GM23338 (cell line): ENCODE results near the gene AKR1C8. TPM values are rescaled to one million over a fixed set of nuclear protein-coding genes. Genes with fewer than 3 reads are reported as not detected.

Experiments used
- ATAC-seq: fragments of 200-7000 bp; cut with Tn5 transposase; 3 replicates; pipeline ENCODE4 v1.9.1; 2020
- DNase-seq: peaks from one replicate; pipeline ENCODE4 v3.0.0-alpha.2; 2015; ENCODE audit warnings: low spot score
- H2AFZ ChIP-seq: fragments of 200-600 bp; sonication (generic); 2 replicates; pipeline ENCODE4 v1.8.0; 2016; ENCODE audit warnings: antibody characterized with exemption, mild to moderate bottlenecking, moderate library complexity
- H3F3A ChIP-seq: fragments of 200-600 bp; sonication (generic); replicated peaks from 2 replicates; pipeline ENCODE4 v1.8.0; 2017; ENCODE audit warnings: antibody characterized with exemption, mixed run types, low read depth
- H3K27ac ChIP-seq: fragments of 200-600 bp; sonication (generic); 2 replicates; pipeline ENCODE4 v1.6.1; 2016; ENCODE audit warnings: low read depth
- H3K27me3 ChIP-seq: fragments of 200-600 bp; sonication (generic); 2 replicates; pipeline ENCODE4 v1.8.0; 2016; ENCODE audit warnings: mild to moderate bottlenecking, mixed run types, moderate library complexity; ENCODE audit not compliant: insufficient read depth
- H3K36me3 ChIP-seq: fragments of 200-600 bp; sonication (generic); 2 replicates; pipeline ENCODE4 v1.8.0; 2016; ENCODE audit warnings: mild to moderate bottlenecking; ENCODE audit not compliant: insufficient read depth
- H3K4me1 ChIP-seq: fragments of 200-600 bp; sonication (generic); 2 replicates; pipeline ENCODE4 v1.8.0; 2016; ENCODE audit warnings: mild to moderate bottlenecking, moderate library complexity; ENCODE audit not compliant: insufficient read depth
- H3K4me2 ChIP-seq: fragments of 200-600 bp; sonication (generic); 2 replicates; pipeline ENCODE4 v1.7.1; 2017; ENCODE audit warnings: mixed run types
- H3K4me3 ChIP-seq: fragments of 200-600 bp; sonication (generic); 2 replicates; pipeline ENCODE4 v1.6.1; 2016; ENCODE audit warnings: mixed run types
- H3K79me2 ChIP-seq: fragments of 200-600 bp; sonication (generic); replicated peaks from 2 replicates; pipeline ENCODE4 v1.8.0; 2017; ENCODE audit warnings: mild to moderate bottlenecking; ENCODE audit not compliant: insufficient read depth
- H3K9me2 ChIP-seq: fragments of 200-600 bp; sonication (generic); 2 replicates; pipeline ENCODE4 v1.8.0; 2017; ENCODE audit not compliant: insufficient read depth
- H4K20me1 ChIP-seq: fragments of 200-600 bp; sonication (generic); replicated peaks from 2 replicates; pipeline ENCODE4 v1.8.0; 2017; ENCODE audit warnings: mild to moderate bottlenecking; ENCODE audit not compliant: insufficient read depth
- H3K27ac Mint-ChIP-seq: 2 replicates; pipeline ENCODE4 v1.8.0; 2020; ENCODE audit warnings: inconsistent platforms, mild to moderate bottlenecking, moderate library complexity, mixed read lengths
- H3K27me3 Mint-ChIP-seq: 3 replicates; pipeline ENCODE4 v1.8.0; 2022; ENCODE audit warnings: low read depth, mild to moderate bottlenecking, moderate library complexity, mixed read lengths, inconsistent platforms; ENCODE audit not compliant: insufficient read depth, poor library complexity
- H3K36me3 Mint-ChIP-seq: 3 replicates; pipeline ENCODE4 v1.8.0; 2021; ENCODE audit warnings: low read depth, mild to moderate bottlenecking, inconsistent platforms, moderate library complexity, mixed read lengths
- H3K4me1 Mint-ChIP-seq: 3 replicates; pipeline ENCODE4 v1.8.0; 2020; ENCODE audit warnings: mild to moderate bottlenecking, inconsistent platforms, mixed read lengths
- H3K4me3 Mint-ChIP-seq: 3 replicates; pipeline ENCODE4 v1.8.0; 2021; ENCODE audit warnings: moderate library complexity, mild to moderate bottlenecking, inconsistent platforms, mixed read lengths
- H3K9me3 Mint-ChIP-seq: 3 replicates; pipeline ENCODE4 v1.8.0; 2020; ENCODE audit warnings: moderate library complexity, mild to moderate bottlenecking, inconsistent platforms, mixed read lengths
- CREB1 ChIP-seq: fragments of 250-450 bp; sonication (Bioruptor Pico); IDR thresholded peaks from 2 replicates; pipeline ENCODE4 v1.5.0; 2020; ENCODE audit warnings: low read depth, mild to moderate bottlenecking, moderate library complexity
- EZH2 ChIP-seq: fragments of 200-600 bp; sonication (generic); IDR thresholded peaks from one replicate; pipeline ENCODE4 v1.8.0; 2017; ENCODE audit warnings: antibody characterized with exemption, mild to moderate bottlenecking, low read depth; ENCODE audit not compliant: unreplicated experiment
- JUNB ChIP-seq: IDR thresholded peaks from one replicate; pipeline ENCODE4 v1.6.1; 2016; ENCODE audit warnings: antibody characterized with exemption; ENCODE audit not compliant: unreplicated experiment
- POLR2AphosphoS5 ChIP-seq: IDR thresholded peaks from 2 replicates; pipeline ENCODE4 v1.6.1; 2016; ENCODE audit warnings: antibody characterized with exemption, low read depth
- STAT1 ChIP-seq: IDR thresholded peaks from one replicate; pipeline ENCODE4 v1.6.1; 2016; ENCODE audit warnings: antibody characterized with exemption; ENCODE audit not compliant: unreplicated experiment
- polyA plus RNA-seq: library from polyadenylated mRNA; unstranded; fragments of >200 nt; fragmentation: Nextera tagmentation; extraction: Ambion mirVana; gene quantifications from 2 replicates; pipeline ENCODE4 v1.2.1, GENCODE V29; 2016
- total RNA-seq: library from RNA; depleted of rRNA; stranded (reverse); fragments of >200 nt; shearing (Covaris generic); gene quantifications from 2 replicates; pipeline ENCODE4 v1.2.3, GENCODE V29; 2014
- TF ChIP-seq, protein P1 (sequence below): fragments of 250-450 bp; sonication (Bioruptor Pico); IDR thresholded peaks from 2 replicates; pipeline ENCODE4 v1.5.0; 2020; ENCODE audit warnings: mild to moderate bottlenecking, moderate library complexity
- TF ChIP-seq, protein P2 (sequence below): IDR thresholded peaks from one replicate; pipeline ENCODE4 v1.6.1; 2018; ENCODE audit warnings: antibody characterized with exemption; ENCODE audit not compliant: unreplicated experiment

The AKR1C8 gene
- total and polyA plus RNA-seq, 2 experiments from 2014 or later = not detected

DNA sequence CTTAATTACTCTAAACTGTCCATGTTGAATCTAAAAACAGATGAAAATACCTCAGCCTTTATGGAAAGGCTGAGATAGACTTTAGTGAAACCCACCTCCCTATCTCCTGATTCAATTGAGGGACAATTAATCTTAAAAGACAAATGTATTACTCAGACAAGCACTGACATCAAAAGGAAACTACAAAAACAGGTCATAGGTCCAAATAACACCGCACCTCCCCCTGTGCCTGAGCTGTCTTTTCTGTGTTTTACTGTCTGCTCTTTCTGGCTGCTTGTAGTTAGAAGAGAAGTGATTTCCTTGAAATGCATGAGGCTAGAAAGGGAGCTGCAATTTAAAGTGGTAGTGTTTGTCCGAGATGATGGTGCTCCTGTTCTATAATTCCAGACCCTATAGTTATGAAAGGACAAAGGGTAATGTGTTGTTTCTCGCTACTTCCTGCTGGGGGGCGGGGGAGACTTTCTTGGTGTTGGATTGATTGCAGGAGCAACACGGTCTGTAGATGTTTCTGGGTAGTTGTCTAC is 16.0 kb downstream of the AKR1C8 start (continued):
- TF ChIP-seq, protein P1, sequence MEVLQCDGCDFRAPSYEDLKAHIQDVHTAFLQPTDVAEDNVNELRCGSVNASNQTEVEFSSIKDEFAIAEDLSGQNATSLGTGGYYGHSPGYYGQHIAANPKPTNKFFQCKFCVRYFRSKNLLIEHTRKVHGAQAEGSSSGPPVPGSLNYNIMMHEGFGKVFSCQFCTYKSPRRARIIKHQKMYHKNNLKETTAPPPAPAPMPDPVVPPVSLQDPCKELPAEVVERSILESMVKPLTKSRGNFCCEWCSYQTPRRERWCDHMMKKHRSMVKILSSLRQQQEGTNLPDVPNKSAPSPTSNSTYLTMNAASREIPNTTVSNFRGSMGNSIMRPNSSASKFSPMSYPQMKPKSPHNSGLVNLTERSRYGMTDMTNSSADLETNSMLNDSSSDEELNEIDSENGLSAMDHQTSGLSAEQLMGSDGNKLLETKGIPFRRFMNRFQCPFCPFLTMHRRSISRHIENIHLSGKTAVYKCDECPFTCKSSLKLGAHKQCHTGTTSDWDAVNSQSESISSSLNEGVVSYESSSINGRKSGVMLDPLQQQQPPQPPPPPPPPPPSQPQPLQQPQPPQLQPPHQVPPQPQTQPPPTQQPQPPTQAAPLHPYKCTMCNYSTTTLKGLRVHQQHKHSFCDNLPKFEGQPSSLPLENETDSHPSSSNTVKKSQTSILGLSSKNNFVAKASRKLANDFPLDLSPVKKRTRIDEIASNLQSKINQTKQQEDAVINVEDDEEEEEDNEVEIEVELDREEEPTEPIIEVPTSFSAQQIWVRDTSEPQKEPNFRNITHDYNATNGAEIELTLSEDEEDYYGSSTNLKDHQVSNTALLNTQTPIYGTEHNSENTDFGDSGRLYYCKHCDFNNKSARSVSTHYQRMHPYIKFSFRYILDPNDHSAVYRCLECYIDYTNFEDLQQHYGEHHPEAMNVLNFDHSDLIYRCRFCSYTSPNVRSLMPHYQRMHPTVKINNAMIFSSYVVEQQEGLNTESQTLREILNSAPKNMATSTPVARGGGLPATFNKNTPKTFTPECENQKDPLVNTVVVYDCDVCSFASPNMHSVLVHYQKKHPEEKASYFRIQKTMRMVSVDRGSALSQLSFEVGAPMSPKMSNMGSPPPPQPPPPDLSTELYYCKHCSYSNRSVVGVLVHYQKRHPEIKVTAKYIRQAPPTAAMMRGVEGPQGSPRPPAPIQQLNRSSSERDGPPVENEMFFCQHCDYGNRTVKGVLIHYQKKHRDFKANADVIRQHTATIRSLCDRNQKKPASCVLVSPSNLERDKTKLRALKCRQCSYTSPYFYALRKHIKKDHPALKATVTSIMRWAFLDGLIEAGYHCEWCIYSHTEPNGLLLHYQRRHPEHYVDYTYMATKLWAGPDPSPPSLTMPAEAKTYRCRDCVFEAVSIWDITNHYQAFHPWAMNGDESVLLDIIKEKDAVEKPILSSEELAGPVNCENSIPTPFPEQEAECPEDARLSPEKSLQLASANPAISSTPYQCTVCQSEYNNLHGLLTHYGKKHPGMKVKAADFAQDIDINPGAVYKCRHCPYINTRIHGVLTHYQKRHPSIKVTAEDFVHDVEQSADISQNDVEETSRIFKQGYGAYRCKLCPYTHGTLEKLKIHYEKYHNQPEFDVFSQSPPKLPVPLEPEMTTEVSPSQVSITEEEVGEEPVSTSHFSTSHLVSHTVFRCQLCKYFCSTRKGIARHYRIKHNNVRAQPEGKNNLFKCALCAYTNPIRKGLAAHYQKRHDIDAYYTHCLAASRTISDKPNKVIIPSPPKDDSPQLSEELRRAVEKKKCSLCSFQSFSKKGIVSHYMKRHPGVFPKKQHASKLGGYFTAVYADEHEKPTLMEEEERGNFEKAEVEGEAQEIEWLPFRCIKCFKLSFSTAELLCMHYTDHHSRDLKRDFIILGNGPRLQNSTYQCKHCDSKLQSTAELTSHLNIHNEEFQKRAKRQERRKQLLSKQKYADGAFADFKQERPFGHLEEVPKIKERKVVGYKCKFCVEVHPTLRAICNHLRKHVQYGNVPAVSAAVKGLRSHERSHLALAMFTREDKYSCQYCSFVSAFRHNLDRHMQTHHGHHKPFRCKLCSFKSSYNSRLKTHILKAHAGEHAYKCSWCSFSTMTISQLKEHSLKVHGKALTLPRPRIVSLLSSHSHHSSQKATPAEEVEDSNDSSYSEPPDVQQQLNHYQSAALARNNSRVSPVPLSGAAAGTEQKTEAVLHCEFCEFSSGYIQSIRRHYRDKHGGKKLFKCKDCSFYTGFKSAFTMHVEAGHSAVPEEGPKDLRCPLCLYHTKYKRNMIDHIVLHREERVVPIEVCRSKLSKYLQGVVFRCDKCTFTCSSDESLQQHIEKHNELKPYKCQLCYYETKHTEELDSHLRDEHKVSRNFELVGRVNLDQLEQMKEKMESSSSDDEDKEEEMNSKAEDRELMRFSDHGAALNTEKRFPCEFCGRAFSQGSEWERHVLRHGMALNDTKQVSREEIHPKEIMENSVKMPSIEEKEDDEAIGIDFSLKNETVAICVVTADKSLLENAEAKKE (CRISPR knock-in tag) = no peak
- TF ChIP-seq JUNB = no peak

DNA sequence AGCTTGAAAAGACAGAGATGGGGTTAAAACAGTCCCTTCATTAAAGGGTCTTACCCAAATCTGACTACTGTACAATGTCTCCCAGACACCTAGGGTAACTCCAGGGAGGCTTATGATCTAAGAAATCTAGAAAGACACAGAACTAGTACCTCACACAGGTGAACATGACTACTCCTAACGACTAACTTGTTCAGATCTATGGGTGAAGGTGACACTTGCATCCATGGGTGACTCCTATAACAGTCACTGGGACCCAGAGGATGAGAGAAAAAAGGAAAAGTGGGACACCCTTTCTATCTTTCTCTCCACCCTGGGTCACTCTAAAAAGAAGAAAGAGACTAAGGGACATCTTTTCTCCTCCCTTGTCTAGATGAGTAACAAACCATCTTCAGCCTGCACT is 19.2 kb downstream of the AKR1C8 start:
- H3K27me3 Mint-ChIP-seq = peaks cover 24% of the 10 kb centered on the region
- no peak overlapping the region for H3K27ac ChIP-seq
- H3F3A ChIP-seq = no peaks in the 10 kb centered on the region
- no peak overlapping the region for H3K27ac Mint-ChIP-seq
- 0 out of 2 replicates have a peak, but pooled peaks cover 6% of the 10 kb centered on the region for H3K36me3 ChIP-seq
- peaks cover 30% of the 10 kb centered on the region for H3K27me3 ChIP-seq
- H4K20me1 ChIP-seq = no peaks in the 10 kb centered on the region
- no peaks in the 10 kb centered on the region for H3K79me2 ChIP-seq
- H3K4me2 ChIP-seq = no peak overlapping the region
- no peak overlapping the region for H2AFZ ChIP-seq
- H3K4me1 Mint-ChIP-seq = no peaks in the 10 kb centered on the region; the same call in 2 of the 3 replicates
- H3K4me3 Mint-ChIP-seq = no peak overlapping the region
- H3K4me3 ChIP-seq = no peak overlapping the region
- H3K9me3 Mint-ChIP-seq = peaks cover 88% of the 10 kb centered on the region
- H3K4me1 ChIP-seq = no peaks in the 10 kb centered on the region
- ATAC-seq (no peak), DNase-seq (peak; percentile 14)
- no peaks in the 10 kb centered on the region for H3K9me2 ChIP-seq
- H3K36me3 Mint-ChIP-seq = peaks cover 33% of the 10 kb centered on the region
- TF ChIP-seq EZH2 (no peak), STAT1 (no peak), POLR2AphosphoS5 (no peak), CREB1 (CRISPR knock-in tag) (no peak), JUNB (no peak)
- TF ChIP-seq, protein P2, sequence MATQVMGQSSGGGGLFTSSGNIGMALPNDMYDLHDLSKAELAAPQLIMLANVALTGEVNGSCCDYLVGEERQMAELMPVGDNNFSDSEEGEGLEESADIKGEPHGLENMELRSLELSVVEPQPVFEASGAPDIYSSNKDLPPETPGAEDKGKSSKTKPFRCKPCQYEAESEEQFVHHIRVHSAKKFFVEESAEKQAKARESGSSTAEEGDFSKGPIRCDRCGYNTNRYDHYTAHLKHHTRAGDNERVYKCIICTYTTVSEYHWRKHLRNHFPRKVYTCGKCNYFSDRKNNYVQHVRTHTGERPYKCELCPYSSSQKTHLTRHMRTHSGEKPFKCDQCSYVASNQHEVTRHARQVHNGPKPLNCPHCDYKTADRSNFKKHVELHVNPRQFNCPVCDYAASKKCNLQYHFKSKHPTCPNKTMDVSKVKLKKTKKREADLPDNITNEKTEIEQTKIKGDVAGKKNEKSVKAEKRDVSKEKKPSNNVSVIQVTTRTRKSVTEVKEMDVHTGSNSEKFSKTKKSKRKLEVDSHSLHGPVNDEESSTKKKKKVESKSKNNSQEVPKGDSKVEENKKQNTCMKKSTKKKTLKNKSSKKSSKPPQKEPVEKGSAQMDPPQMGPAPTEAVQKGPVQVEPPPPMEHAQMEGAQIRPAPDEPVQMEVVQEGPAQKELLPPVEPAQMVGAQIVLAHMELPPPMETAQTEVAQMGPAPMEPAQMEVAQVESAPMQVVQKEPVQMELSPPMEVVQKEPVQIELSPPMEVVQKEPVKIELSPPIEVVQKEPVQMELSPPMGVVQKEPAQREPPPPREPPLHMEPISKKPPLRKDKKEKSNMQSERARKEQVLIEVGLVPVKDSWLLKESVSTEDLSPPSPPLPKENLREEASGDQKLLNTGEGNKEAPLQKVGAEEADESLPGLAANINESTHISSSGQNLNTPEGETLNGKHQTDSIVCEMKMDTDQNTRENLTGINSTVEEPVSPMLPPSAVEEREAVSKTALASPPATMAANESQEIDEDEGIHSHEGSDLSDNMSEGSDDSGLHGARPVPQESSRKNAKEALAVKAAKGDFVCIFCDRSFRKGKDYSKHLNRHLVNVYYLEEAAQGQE = no peak
